C1 segment of cervical spinal cord (tissue), 14 donors: Measurements from ENCODE around the gene ASB16.
A peak's percentile ranks its signal among the peaks of the same experiment; 100 is the strongest.

Source experiments
- DNase-seq, 14 donors: peaks; one replicate each; lab custom pipeline; 2025; lab: John Stamatoyannopoulos, UW

ASB16 gene

GRCh38 chr17:44222112-44222869 is 51.8 kb downstream of the ASB16 start:
- DNase-seq: peak in 13 of 14 donors; percentile 51 to 91 (median 77)

DNA sequence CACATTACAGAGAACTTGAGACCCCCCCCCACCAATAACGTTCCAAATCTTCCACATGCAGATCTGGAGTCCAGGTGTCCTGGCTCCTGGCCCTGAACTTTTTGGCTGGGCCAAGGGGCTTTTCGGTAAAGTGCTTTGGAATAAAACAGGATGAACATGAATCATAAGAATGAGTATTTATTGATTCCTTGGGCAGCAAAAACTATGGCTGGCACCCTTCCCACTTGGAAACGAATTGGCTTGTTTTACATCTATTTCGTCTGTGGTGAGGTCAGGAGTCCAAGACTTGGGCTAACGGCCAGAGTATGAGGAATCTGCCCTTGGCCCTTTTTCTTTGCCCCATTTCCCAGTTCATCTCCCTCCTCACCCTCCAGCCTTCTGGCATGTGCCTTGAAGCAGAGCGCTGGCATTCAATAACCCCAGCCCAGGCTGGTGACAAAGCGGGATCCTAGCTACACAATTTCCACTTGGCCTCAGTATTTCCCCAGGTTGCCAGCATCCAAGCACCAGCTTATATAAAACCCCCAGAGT is 53.1 kb downstream of the ASB16 start:
- DNase-seq: peak in 5 of 14 donors; percentile 6 to 62 (median 31)
